GM12874 (cell line): ENCODE measurements around the gene PIGK.

Experiments used
- TF ChIP-seq, protein P1 (sequence below): IDR thresholded peaks from 2 replicates; pipeline ENCODE4 v1.5.1; 2011; ENCODE audit warnings: low read depth, mild to moderate bottlenecking, control low read depth, low read length, moderate library complexity; ENCODE audit not compliant: insufficient read depth

The PIGK gene

DNA sequence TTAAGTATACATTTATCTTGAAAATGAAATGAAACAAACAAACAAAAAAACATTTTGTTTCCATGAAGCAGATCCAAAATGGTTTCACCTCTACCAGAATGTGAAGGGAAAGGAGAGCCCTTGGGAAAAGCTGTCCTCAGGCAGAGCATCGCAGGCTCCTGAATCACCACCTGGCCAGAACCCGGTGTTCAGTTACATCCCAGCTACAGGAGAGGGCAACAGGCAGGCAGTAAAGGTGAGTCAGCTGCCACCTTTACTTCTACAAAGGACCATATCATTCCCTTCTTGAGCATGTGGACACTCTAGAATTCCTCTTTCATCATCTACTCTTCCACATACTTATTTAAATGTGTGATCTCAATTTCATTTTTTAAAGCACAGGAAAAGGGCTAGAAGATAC lies 151.2 kb downstream of the PIGK start:
- TF ChIP-seq, protein P1, sequence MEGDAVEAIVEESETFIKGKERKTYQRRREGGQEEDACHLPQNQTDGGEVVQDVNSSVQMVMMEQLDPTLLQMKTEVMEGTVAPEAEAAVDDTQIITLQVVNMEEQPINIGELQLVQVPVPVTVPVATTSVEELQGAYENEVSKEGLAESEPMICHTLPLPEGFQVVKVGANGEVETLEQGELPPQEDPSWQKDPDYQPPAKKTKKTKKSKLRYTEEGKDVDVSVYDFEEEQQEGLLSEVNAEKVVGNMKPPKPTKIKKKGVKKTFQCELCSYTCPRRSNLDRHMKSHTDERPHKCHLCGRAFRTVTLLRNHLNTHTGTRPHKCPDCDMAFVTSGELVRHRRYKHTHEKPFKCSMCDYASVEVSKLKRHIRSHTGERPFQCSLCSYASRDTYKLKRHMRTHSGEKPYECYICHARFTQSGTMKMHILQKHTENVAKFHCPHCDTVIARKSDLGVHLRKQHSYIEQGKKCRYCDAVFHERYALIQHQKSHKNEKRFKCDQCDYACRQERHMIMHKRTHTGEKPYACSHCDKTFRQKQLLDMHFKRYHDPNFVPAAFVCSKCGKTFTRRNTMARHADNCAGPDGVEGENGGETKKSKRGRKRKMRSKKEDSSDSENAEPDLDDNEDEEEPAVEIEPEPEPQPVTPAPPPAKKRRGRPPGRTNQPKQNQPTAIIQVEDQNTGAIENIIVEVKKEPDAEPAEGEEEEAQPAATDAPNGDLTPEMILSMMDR = no peak

DNA sequence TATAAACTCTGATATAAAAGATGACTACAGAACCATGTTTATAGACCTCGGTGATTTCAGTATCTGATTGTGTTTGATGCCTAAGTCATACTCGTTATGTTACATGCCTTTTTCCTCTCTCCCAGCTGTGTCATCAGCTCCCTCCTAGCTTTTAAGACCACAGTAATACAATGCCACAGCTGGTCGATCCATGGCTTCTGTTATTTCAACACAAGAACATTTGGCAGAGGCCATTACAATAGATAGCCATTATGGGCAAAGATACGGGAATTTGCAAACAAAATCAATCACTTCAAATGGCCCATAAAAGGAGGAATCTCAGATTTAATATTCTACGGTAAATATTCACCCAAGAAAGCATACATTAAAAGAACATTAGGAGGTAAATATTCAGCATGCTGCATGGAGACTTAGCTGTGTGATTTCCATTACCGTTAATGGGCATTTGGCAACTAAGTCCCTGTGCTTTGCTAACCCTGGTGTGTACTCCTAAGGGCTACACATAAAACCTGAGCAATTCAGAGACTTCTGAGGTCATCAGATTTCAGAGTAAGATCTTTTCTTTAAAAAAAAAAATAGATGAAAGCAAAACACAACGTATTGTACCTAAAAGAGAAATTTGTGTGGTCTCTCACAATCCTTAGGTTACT lies 153.4 kb downstream of the PIGK start:
- TF ChIP-seq, protein P1 = no peak

DNA sequence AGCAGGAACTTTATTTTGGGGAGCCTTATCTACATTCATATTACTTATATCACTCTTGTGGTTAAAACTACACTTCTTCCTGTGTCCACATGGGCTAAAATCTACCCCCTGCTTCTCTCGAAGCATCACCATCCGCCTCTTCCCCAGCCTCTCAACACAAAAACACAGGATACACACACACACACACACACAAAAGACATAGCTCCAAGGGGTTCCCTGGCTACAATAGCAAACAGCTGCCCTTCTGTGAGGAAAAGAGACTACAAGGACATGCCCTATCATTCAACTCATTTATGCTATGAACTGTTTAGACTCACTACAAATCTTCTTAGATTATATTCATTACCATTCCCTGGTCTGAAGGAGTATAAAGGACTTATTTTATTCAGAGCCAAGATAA lies 155.0 kb downstream of the PIGK start:
- TF ChIP-seq, protein P1 = no peak

DNA sequence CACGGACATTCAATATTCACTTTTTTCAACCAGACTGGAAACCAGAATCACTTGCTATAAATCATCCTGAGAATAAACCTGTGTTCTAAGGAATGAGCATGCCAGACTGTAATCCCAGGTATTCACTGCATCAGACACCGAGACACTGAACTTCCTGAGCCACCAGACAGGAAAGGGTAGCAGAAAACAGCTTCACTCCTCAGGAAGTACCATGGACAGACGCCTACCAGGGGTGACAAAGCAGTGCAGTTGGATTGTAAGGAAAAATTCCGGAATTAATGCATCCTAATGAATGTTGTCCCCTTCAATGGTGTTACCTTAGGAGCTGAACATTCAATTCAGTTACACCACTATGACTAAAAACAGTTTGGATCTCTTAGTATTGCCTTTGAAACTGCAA lies 156.1 kb downstream of the PIGK start:
- TF ChIP-seq, protein P1 = no peak

GRCh38 chr1:77061162-77061561 lies 158.1 kb downstream of the PIGK start:
- TF ChIP-seq, protein P1 = no peak

- TF ChIP-seq, protein P1 = no peak
These were observed 159.2 kb downstream of the PIGK start for GRCh38 chr1:77060000-77060399.

GRCh38 chr1:77057994-77058585 lies 161.1 kb downstream of the PIGK start:
- TF ChIP-seq, protein P1 = no peak

GRCh38 chr1:77056525-77056924 lies 162.7 kb downstream of the PIGK start:
- TF ChIP-seq, protein P1 = no peak
